ENCODE measurements around the gene SLC45A1. TPM values are rescaled to one million over a fixed set of nuclear protein-coding genes. Genes with fewer than 3 reads are reported as not detected.

SLC45A1 gene
- total RNA-seq, 1 donor from 2014 or later, result 2.5 TPM

DNA sequence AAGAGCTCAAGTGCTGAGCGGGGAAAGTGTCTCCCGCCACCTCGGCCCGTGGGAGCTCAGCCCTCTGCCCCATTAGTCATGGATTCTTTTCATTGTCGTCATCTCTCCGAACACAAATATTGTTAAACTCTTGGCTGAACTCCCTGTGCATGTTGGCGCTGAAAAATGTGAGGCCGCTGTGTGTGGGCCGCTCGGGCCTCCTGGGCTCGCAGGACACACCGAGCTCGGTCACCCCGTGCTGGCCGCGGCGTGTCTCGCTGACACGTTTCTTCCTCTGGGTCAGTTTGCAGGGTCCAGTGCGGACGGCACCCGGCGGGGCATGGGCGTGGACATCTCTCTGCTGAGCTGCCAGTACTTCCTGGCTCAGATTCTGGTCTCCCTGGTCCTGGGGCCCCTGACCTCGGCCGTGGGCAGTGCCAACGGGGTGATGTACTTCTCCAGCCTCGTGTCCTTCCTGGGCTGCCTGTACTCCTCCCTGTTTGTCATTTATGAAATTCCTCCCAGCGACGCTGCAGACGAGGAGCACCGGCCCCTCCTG lies 25.6 kb downstream of the SLC45A1 start:
- Mint-ChIP-seq H3K27ac (ENCODE audit: unreplicated experiment) (no peak overlapping the region), H3K36me3 (ENCODE audit: low read depth) (peaks cover 10% of the 10 kb centered on the region), H3K4me3 (no peak overlapping the region), H3K9me3 (peaks cover 7% of the 10 kb centered on the region), H3K4me1 (peaks cover 23% of the 10 kb centered on the region), H3K27me3 (ENCODE audit: low read depth) (peaks cover 6% of the 10 kb centered on the region)
- DNase-seq (ENCODE audit: low read depth, low spot score), result no peak
- no peak for TF ChIP-seq CTCF (conservative IDR thresholded peaks at IDR 0.05)

- Mint-ChIP-seq H3K27ac (ENCODE audit: unreplicated experiment) (no peak overlapping the region), H3K9me3 (peaks cover 7% of the 10 kb centered on the region), H3K36me3 (ENCODE audit: low read depth) (peaks cover 10% of the 10 kb centered on the region), H3K4me3 (peak overlapping the region; percentile 10), H3K27me3 (ENCODE audit: low read depth) (peaks cover 10% of the 10 kb centered on the region), H3K4me1 (peaks cover 28% of the 10 kb centered on the region)
- DNase-seq (ENCODE audit: low read depth, low spot score), result no peak
- no peak for TF ChIP-seq CTCF (conservative IDR thresholded peaks at IDR 0.05)
These were observed 27.1 kb downstream of the SLC45A1 start for GRCh38 chr1:8344893-8345507.

DNA sequence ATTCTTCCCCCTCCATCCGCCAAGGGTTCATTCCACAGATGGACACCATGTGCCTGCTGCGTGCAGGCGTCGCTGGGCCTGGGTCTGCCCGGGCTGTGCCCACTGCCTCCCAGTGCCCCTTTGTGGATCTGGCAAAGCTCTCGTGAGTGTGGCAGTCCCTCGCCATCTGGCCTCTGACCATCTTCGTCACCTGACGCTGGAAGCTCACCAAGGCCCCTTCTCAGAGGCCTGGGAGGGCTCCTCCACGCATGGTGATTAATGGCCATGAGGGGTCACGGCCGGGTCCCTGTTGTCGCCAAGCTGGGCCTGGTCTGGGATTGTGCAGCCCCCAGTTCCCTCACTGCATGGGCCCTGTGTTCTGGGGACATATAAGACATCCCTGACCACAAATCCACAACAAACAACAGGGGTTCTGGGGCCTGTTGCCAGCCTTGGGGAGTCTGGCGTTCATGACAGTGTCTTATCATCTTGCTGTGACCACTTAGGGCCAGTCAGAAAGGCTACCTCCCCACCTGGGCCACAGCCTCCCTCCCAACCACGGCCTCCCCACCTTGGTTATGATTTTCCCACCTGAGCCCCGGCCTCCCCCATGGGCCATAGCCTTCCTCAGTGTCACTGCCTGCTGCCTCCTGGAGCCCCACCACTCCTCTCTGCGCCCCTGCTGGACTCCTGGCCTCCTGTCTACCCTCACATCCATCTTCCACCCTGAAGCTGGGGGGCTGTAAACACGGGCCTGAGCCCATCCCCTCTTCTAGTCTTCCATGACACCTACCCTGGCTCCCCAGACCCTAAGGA lies 27.9 kb downstream of the SLC45A1 start:
- H3K36me3 Mint-ChIP-seq (ENCODE audit: low read depth), result peaks cover 8% of the 10 kb centered on the region
- peaks cover 10% of the 10 kb centered on the region for H3K27me3 Mint-ChIP-seq (ENCODE audit: low read depth)
- peaks cover 28% of the 10 kb centered on the region for H3K4me1 Mint-ChIP-seq
- no peak for TF ChIP-seq CTCF (conservative IDR thresholded peaks at IDR 0.05)
- H3K27ac Mint-ChIP-seq (ENCODE audit: unreplicated experiment), result no peak overlapping the region
- peak overlapping the region; percentile 35 for H3K4me3 Mint-ChIP-seq
- DNase-seq (ENCODE audit: low read depth, low spot score), result no peak
- H3K9me3 Mint-ChIP-seq, result peaks cover 7% of the 10 kb centered on the region

- H3K27me3 Mint-ChIP-seq (ENCODE audit: low read depth), result peaks cover 10% of the 10 kb centered on the region
- no peak for TF ChIP-seq CTCF (conservative IDR thresholded peaks at IDR 0.05)
- no peak for DNase-seq (ENCODE audit: low read depth, low spot score)
- H3K4me1 Mint-ChIP-seq, result peaks cover 32% of the 10 kb centered on the region
- no peak overlapping the region for H3K27ac Mint-ChIP-seq (ENCODE audit: unreplicated experiment)
- H3K9me3 Mint-ChIP-seq, result peaks cover 7% of the 10 kb centered on the region
- peaks cover 11% of the 10 kb centered on the region for H3K36me3 Mint-ChIP-seq (ENCODE audit: low read depth)
- H3K4me3 Mint-ChIP-seq, result peak overlapping the region; percentile 51
These were observed 29.7 kb downstream of the SLC45A1 start for GRCh38 chr1:8347635-8348034.

DNA sequence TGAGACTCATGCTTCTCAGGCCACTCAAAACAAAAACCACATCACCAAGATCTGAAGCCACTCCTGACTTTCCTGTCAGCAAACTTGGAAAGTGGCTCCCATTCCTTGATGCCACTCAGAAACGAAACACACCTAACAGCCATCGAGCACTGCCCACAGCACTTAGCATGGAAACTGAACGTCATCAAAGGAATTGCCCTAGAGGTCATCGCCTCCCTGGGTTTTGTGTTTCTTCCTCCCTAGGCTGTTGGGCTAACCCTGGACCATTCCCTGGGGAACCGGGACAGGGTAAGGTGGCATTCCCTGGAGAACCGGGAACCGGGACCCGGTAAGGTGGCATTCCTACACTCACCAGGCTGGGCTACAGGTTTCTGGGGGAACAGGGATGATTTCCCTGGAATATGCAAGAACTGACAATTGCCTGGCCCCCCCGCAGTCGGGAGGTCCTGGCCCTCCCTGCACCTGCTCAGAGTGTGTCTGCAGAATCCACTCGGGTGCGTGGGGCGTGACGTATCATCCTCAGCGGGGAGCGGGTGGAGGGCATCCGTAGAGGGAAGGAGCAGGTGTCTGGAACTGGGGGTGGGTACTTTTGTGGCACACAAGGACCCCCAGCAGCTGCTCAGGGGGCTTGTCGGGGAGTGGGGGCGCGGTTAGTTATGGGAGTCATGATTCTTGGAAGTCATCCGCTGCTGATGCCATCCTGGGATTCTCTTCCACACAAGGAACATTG lies 30.3 kb downstream of the SLC45A1 start:
- Mint-ChIP-seq H3K4me1 (peaks cover 37% of the 10 kb centered on the region), H3K4me3 (peak overlapping the region; percentile 77), H3K27me3 (ENCODE audit: low read depth) (peaks cover 10% of the 10 kb centered on the region), H3K36me3 (ENCODE audit: low read depth) (peaks cover 15% of the 10 kb centered on the region), H3K27ac (ENCODE audit: unreplicated experiment) (peak overlapping the region; percentile 54), H3K9me3 (peaks cover 7% of the 10 kb centered on the region)
- no peak for DNase-seq (ENCODE audit: low read depth, low spot score)
- no peak for TF ChIP-seq CTCF (conservative IDR thresholded peaks at IDR 0.05)
